ENCODE results near the gene ZSCAN9.
A peak's percentile ranks its signal among the peaks of the same experiment; 100 is the strongest.

ZSCAN9 gene

GRCh38 chr6:28225056-28225834, at the start of gene ZSCAN9:
Gene ZSCAN9 (plus strand): TSS chr6:28225275. CDS start chr6:28227085, 1,810 bp downstream.
- peak; percentile 78 for DNase-seq (ENCODE audit: low read depth, low spot score)

DNA sequence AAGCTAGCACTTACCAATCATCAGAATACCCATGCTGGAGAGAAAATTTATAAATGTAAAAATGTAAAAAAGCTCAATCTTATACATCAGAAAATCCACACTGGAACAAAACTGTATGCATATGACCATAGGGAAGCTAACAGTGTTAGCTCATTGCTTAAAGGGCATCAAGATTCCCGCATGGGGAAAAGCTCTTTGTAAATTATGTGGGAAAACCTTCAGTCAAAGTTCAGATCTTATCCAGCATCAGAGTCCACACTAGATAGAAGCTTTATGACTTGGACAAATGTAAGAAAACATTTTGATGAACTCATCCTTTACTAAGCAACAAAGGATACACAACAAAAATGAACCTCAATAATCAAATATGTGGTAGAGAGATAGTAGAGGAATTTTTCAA, 48.7 kb upstream of the ZSCAN9 start:
- no peak for DNase-seq (ENCODE audit: low read depth, low spot score)

DNA sequence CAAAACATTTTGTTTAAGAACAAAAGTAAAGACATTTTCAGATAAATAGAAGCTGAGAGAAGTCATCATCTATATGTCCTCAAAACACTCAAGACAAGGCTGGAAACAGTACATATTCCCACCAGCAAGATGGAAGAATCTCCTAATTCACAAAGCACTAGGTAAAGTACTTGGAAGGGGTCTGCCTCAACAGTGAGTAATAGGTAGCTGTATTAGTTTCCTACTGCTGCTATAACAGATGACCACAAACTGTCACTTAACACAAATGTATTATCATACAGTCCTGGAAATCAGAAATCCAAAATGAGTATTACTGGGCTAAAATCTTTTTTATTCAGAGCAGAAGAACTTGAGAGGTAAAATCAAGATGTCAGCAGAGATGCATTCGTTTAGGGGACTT, 42.8 kb upstream of the ZSCAN9 start:
- no peak for DNase-seq (ENCODE audit: low read depth, low spot score)

DNA sequence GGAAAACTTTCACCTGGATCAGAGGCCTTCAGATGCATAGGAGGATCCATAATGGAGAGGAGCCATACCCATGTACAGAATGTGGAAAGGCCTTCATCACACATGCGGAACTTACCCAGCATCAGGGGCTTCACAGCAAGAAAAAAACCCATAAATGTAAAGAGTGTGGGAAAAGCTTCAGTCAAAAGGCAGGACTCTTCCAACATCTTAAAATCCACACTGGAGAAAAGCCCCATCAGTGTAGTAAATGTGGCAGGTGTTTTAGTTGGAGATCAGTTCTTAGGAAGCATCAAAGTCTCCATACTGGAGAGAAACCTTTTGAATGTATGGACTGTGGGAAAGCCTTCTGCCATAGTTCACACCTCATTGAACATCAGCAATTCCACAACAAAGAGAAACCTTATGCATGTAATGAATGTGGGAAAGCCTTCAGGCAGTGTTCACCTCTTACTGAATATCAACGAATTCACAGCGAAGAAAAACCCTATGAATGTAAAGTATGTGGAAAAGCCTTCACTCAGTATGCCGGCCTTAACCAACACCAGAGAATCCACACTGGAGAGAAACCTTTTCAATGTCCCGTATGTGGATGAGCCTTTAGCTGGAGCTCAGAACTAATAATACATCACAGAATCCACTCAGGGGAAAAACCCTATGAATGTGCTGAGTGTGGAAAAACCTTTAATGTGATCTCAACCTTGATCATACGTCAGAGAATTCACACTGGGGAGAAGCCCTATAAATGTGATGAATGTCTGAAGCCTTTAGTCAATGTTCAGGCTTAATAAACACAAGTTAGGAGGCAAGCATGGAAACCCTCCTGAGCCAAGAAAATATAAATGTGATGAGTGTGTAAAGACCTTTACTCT, 36.7 kb upstream of the ZSCAN9 start:
- DNase-seq (ENCODE audit: low read depth, low spot score): no peak

DNA sequence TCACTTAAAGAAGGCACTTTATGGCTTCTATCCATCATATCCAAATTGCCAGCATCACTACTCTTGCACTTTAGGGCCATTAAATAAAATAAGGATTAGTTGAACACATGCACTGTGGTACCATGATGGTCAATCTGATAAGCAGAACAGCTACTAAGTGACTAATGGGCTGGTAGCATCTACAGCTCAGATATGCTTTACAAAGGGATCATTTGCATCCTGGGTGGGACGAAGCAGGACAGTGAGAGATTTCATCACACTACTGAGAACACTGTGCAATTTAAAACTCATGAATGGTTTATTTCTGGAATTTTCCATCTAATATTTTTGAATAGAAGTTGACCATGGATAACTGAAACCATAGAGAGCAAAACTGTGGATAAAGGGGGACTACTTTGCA, 25.1 kb upstream of the ZSCAN9 start:
- DNase-seq (ENCODE audit: low read depth, low spot score): no peak

DNA sequence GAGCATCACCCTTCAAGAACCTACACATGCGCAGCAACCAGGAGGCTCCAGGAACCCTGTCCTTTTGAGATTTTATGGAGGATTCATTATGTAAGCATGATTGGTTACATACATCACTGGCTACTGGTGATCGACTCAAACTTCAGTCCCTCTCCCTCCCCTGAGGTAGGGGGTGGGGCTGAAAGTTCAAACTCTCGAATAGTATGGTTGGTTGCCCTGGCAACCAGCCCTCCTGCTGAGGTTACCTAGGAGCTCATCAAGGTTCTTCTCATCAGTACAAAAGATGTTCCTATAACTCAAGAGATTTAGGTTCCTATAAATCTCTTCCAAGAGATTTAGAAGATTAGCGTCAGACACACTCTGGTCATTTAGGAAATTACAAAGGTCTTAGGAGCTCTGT, 21.9 kb upstream of the ZSCAN9 start:
- no peak for DNase-seq (ENCODE audit: low read depth, low spot score)

DNA sequence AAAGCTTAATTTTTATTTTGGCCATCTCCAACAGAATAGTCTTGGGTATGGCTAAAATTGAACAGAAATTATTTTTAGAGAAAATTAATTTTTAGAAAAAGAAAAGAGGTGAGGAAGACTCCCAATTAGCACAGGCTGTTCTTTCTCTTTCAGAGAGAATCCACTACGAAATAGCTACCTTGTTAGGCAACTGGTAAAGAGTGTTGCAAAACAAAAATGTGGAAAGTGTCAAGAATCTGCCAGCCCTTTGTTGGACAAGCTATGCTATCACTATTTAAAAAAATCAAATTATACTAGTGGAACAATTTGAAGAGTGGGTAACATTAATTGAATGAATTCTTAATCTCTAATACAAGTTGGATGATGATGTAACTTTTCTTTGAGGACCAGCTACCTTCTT, 19.2 kb upstream of the ZSCAN9 start:
- no peak for DNase-seq (ENCODE audit: low read depth, low spot score)

DNA sequence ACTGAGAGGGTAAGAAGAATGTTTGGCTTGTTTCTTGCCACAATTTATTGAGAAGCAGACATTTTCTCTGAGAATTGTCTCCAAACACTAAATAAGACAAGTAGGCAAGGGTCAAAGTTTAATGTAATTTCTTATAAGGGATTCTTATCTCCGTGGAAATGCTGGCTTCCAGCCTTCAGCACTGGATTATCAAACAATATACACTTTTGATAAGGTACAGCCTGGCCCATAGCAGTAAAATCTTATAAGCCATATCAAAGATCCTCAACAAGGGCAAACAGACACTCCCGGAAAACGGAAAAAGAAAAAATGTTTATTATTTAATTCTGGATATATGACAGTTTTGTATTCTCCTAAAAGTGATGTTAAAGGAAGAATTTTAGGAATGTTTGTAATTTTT, 18.5 kb upstream of the ZSCAN9 start:
- no peak for DNase-seq (ENCODE audit: low read depth, low spot score)

GRCh38 chr6:28206928-28207509, 18.1 kb upstream of the ZSCAN9 start:
- DNase-seq (ENCODE audit: low read depth, low spot score): no peak

DNA sequence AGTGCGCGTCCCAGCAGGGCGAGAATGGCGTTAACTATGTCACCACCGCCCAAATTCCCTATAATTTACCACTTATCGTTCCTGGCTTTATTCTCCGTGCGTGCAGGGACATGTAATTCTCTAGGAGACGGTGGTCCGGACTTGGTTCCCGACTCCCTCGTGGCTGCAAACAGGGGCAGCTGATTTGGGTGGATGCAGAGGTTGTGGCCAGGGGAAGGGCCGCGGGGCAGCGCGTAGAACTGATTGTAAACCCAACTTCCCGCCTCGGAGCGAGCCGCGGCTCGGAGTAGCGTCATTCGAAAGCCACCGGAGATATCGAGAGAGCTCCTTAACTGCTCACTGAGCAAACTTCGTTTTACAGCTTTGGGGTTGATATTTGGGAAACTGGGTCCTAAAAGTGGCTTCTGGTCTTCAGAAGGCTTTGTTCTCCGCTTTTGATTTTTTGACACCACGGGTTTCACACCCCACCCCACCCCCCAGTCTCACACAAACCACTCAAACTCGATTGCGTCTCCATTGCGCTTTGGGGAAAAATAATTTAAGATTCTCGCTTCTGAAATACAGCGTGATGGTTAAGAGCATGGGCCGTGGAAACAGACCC, 17.5 kb upstream of the ZSCAN9 start:
- DNase-seq (ENCODE audit: low read depth, low spot score): no peak

GRCh38 chr6:28208111-28208659, 16.9 kb upstream of the ZSCAN9 start:
- DNase-seq (ENCODE audit: low read depth, low spot score): no peak

- no peak for DNase-seq (ENCODE audit: low read depth, low spot score)
Observed at GRCh38 chr6:28209753-28210535, 15.1 kb upstream of the ZSCAN9 start.

DNA sequence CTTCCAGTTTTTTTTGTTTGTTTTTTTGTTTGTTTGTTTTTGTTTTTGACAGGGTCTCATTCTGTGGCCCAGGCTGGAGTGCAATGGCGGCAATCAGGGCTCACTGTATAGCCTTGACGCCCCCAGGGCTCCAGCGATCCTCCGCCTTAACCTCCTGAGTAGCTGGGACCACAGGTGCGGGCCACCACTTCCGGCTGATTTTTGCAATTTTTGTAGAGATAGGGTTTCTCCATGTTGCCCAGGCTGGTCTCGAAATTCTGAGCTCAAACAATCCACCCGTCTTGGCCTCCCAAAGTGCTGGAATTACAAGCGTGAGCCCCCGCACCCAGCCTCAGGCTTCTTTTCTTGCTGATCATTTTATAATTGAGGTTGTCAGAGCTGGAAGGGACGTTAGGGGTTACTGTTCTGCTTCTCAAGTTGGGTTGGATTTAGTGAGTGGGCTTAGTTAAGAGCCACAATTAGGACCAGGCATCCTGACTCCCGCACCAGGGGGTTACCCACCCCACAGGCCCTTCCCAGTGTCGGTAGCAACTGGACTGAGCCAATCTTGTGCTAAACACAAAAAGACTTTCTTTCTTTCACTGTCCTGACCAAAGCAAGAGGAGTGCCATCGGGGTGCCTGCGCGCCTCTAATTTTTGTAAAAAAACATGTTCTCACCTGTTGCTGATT, 13.1 kb upstream of the ZSCAN9 start:
- no peak for DNase-seq (ENCODE audit: low read depth, low spot score)

GRCh38 chr6:28212510-28213212, 12.4 kb upstream of the ZSCAN9 start:
- DNase-seq (ENCODE audit: low read depth, low spot score): no peak

GRCh38 chr6:28213213-28213523, 11.9 kb upstream of the ZSCAN9 start:
- DNase-seq (ENCODE audit: low read depth, low spot score): no peak

- DNase-seq (ENCODE audit: low read depth, low spot score): no peak
Observed at GRCh38 chr6:28215425-28215824, 9.7 kb upstream of the ZSCAN9 start.

DNA sequence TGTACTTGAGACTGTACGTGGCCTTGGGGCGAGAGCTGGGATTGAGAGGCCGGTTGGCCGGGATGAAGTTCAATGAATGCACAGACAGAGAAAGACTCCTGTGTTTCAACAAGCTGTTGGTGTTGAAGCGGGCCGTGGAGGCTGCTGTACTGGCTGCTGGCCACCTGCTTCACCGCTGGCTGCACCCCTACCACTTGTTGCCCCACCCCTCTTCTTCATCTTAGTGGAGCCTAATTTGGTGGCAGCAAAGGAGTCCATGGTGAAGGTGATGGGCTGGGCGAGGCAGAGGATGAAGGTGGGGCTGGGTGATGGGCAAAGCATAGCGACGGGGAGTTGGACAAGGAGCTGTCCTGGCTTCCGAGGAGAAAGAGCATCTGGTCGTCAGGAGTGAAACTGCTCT, 7.2 kb upstream of the ZSCAN9 start:
- no peak for DNase-seq (ENCODE audit: low read depth, low spot score)

GRCh38 chr6:28218312-28219248, 6.5 kb upstream of the ZSCAN9 start:
- DNase-seq (ENCODE audit: low read depth, low spot score): no peak
